CD4-positive, alpha-beta T cell (primary cell): ENCODE data around the gene L1CAM. TPM values are rescaled to one million over a fixed set of nuclear protein-coding genes. Genes with fewer than 3 reads are reported as not detected.
A peak's percentile ranks its signal among the peaks of the same experiment; 100 is the strongest.

Source experiments
- ATAC-seq: fragments of 200-7000 bp; cut with Tn5 transposase; one replicate; pipeline ENCODE4 v1.10.0; 2022; ENCODE audit warnings: mild to moderate bottlenecking; ENCODE audit not compliant: poor library complexity
- CTCF ChIA-PET: fragments of 350-600 bp; sonication (Branson Sonifier 250); formaldehyde crosslinking; loops from one replicate; lab custom pipeline; 2021; ENCODE audit warnings: antibody characterized with exemption, inconsistent platforms; lab: Charles Lee
- POLR2A ChIA-PET: fragments of 350-600 bp; sonication (Branson Sonifier 250); formaldehyde crosslinking; loops from one replicate; lab custom pipeline; 2021; ENCODE audit warnings: antibody characterized with exemption, inconsistent platforms; lab: Charles Lee
- DNase-seq, 14 experiments: peaks; one replicate each; pipeline ENCODE4 v3.0.0-alpha.2; 2013 to 2020; ENCODE audit warnings: mixed read lengths in 2 of 14
- H3K27ac ChIP-seq, 2 donors: one replicate each; pipeline versions ENCODE4 v1.5.1 to v1.7.0; 2013; ENCODE audit warnings: low read length in 2 of 2, low read depth in 1 of 2, mild to moderate bottlenecking in 1 of 2
- H3K27me3 ChIP-seq, 2 experiments: 1 replicate in 1 of 2; 2 replicates in 1 of 2; pipeline versions ENCODE4 v1.6.1 to v1.7.0; 2013; ENCODE audit warnings: low read length in 2 of 2, control low read depth in 1 of 2, mild to moderate bottlenecking in 1 of 2, moderate library complexity in 1 of 2; ENCODE audit not compliant: insufficient read depth in 2 of 2, control insufficient read depth in 1 of 2
- H3K36me3 ChIP-seq: one replicate; pipeline ENCODE4 v1.6.1; 2013; ENCODE audit warnings: low read length, control low read depth; ENCODE audit not compliant: insufficient read depth
- H3K4me1 ChIP-seq: one replicate; pipeline ENCODE4 v1.6.1; 2013; ENCODE audit warnings: low read length, control low read depth; ENCODE audit not compliant: insufficient read depth
- H3K4me3 ChIP-seq: one replicate; pipeline ENCODE4 v1.5.1; 2013; ENCODE audit warnings: mild to moderate bottlenecking, low read length, moderate library complexity
- H3K9me3 ChIP-seq, 2 experiments: 1 replicate in 1 of 2; 2 replicates in 1 of 2; pipeline versions ENCODE4 v1.6.1 to v1.7.0; 2013; ENCODE audit warnings: low read length in 2 of 2, mild to moderate bottlenecking in 2 of 2, control low read depth in 1 of 2, moderate library complexity in 1 of 2; ENCODE audit not compliant: control insufficient read depth in 1 of 2, insufficient read depth in 1 of 2
- H3K27ac Mint-ChIP-seq: one replicate; pipeline ENCODE4 v1.8.0; 2020; ENCODE audit warnings: mixed read lengths
- H3K27me3 Mint-ChIP-seq: one replicate; pipeline ENCODE4 v1.8.0; 2021; ENCODE audit warnings: mixed read lengths
- H3K36me3 Mint-ChIP-seq: one replicate; pipeline ENCODE4 v1.8.0; 2021; ENCODE audit warnings: low read depth, mixed read lengths
- H3K4me1 Mint-ChIP-seq: one replicate; pipeline ENCODE4 v1.8.0; 2021; ENCODE audit warnings: low read depth, mixed read lengths
- H3K4me3 Mint-ChIP-seq: one replicate; pipeline ENCODE4 v1.8.0; 2020; ENCODE audit warnings: mild to moderate bottlenecking, mixed read lengths
- H3K9me3 Mint-ChIP-seq: one replicate; pipeline ENCODE4 v1.8.0; 2020; ENCODE audit warnings: mixed read lengths
- intact Hi-C, 2 experiments: fragments of 100-400 bp; cut with DNase I in 1 of 2; cut with micrococcal nuclease in 1 of 2; formaldehyde crosslinking; loops; one replicate each; pipeline versions ENCODE4 v1.15.1 to v1.9.0; 2023 to 2025; cut with DNase I, micrococcal nuclease
- total RNA-seq, 174 experiments: library from RNA in 2 of 174; stranded (reverse) in 2 of 174; gene quantifications; one replicate each; pipeline ENCODE4 v1.2.3 and lab custom pipeline; 2021 to 2026
- TF ChIP-seq, protein P1 (sequence below): fragments of 200-600 bp; IDR thresholded peaks from one replicate; pipeline ENCODE4 v1.8.0; 2022; ENCODE audit warnings: antibody characterized with exemption, mild to moderate bottlenecking

L1CAM gene
- total RNA-seq, 2 experiments from 2014 or later = 0.89 to 1.2 TPM

DNA sequence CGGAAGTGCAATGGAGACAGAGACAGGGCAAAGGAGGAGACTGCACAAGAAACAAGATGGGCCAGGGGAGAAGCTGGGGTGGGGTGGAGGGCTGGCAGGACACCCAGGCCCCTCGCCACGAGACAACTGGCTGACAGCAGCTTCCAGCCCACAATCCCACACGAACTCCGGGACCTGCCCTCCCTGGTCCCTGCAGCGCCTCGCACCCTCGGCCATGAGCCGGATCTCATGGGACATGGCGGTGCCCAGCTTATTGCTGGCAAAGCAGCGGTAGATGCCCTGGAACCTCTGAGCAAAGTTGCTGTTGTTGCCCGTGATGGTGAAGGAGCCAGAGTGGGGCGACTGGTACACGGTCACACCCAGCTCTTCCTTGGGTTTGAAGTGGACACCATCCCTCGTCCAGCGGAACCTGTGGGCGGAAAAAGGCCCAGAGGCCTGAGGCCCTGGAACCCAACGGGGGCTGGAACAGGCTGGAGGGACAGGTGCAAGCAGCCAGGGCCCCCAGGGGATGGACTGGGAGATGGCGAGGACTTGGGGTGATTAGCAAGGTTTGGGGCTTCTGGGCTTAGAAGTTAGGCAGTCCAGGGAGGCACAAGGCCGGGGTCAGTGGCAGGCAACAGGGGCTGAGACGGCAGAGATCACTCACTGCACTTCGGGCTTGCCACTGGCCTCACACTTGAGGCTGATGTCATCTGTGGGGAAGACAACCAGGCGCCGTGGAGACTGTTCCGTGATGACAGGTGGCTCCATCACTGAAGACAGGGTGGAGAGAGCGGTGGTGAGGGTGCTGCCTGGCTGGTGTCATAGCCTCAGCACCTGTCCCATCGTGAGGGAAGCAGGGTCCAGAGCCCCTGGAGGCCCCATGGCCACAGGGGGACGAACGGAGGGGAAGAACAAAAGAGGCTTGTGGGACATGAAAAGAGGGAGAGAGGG, 13.8 kb downstream of the L1CAM start:
- intact Hi-C loops = no loop called here
- H3K36me3 ChIP-seq = no peaks in the 10 kb centered on the region
- H3K4me3 Mint-ChIP-seq = no peak overlapping the region
- H3K4me3 ChIP-seq = no peak overlapping the region
- H3K27ac Mint-ChIP-seq = no peak overlapping the region
- peak in 2 of 14 experiments; percentile 0 to 1 for DNase-seq
- CTCF ChIA-PET = no interaction called here
- H3K4me1 ChIP-seq = no peaks in the 10 kb centered on the region
- ATAC-seq = no peak
- H3K9me3 ChIP-seq = no peaks in the 10 kb centered on the region
- peaks cover 8% of the 10 kb centered on the region for H3K27me3 Mint-ChIP-seq
- H3K27me3 ChIP-seq = no peaks in the 10 kb centered on the region
- H3K4me1 Mint-ChIP-seq = no peaks in the 10 kb centered on the region
- H3K36me3 Mint-ChIP-seq = no peaks in the 10 kb centered on the region
- TF ChIP-seq, protein P1, sequence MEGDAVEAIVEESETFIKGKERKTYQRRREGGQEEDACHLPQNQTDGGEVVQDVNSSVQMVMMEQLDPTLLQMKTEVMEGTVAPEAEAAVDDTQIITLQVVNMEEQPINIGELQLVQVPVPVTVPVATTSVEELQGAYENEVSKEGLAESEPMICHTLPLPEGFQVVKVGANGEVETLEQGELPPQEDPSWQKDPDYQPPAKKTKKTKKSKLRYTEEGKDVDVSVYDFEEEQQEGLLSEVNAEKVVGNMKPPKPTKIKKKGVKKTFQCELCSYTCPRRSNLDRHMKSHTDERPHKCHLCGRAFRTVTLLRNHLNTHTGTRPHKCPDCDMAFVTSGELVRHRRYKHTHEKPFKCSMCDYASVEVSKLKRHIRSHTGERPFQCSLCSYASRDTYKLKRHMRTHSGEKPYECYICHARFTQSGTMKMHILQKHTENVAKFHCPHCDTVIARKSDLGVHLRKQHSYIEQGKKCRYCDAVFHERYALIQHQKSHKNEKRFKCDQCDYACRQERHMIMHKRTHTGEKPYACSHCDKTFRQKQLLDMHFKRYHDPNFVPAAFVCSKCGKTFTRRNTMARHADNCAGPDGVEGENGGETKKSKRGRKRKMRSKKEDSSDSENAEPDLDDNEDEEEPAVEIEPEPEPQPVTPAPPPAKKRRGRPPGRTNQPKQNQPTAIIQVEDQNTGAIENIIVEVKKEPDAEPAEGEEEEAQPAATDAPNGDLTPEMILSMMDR = no peak
- no peak overlapping the region for H3K27ac ChIP-seq
- POLR2A ChIA-PET = no interaction called here
- no peaks in the 10 kb centered on the region for H3K9me3 Mint-ChIP-seq

GRCh38 chrX:153871451-153871850, 14.5 kb downstream of the L1CAM start:
- no peaks in the 10 kb centered on the region for H3K9me3 Mint-ChIP-seq
- no peaks in the 10 kb centered on the region for H3K36me3 Mint-ChIP-seq
- Histone ChIP-seq H3K27ac (no peak overlapping the region), H3K9me3 (no peaks in the 10 kb centered on the region), H3K27me3 (no peaks in the 10 kb centered on the region), H3K36me3 (no peaks in the 10 kb centered on the region), H3K4me3 (no peak overlapping the region), H3K4me1 (no peaks in the 10 kb centered on the region)
- ChIA-PET CTCF (no interaction called here), POLR2A (no interaction called here)
- no peak overlapping the region for H3K27ac Mint-ChIP-seq
- DNase-seq = peak in 1 of 14 experiments; percentile 0
- no peak overlapping the region for H3K4me3 Mint-ChIP-seq
- TF ChIP-seq, protein P1 = no peak
- no peaks in the 10 kb centered on the region for H3K4me1 Mint-ChIP-seq
- intact Hi-C loops = no loop called here
- H3K27me3 Mint-ChIP-seq = peaks cover 8% of the 10 kb centered on the region
- no peak for ATAC-seq

DNA sequence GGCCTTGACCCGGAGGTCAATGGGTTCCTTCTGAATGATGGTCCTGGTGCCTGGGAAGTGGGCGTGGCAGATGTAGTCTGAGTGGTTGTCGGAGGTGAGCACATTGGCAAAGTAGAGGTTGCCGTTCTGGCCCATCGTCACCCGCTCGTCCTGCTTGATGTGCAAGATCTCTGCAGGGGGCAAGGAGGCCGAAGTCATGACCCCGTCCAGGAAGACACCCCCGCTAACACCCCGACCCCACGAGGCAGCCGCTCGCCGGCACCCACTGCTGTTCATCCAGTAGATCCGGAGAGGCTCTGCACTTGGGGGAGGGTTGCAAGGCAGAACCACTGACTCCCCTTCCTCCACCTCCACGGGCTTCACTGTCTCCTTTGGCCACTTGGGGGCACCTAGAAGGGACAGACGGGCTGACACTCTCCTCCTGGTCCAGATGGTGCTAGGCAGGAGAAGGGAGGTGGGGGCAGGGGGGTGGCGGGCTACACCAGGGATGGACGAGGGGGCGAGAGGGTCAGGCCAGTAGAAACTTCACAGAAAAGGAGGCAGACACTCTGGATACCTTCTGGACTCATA, 15.1 kb downstream of the L1CAM start:
- Mint-ChIP-seq H3K27ac (no peak overlapping the region), H3K9me3 (no peaks in the 10 kb centered on the region), H3K4me3 (no peak overlapping the region), H3K36me3 (no peaks in the 10 kb centered on the region), H3K27me3 (peaks cover 3% of the 10 kb centered on the region), H3K4me1 (no peaks in the 10 kb centered on the region)
- DNase-seq (peak in 1 of 14 experiments; percentile 2), ATAC-seq (no peak)
- Histone ChIP-seq H3K27me3 (no peaks in the 10 kb centered on the region), H3K36me3 (no peaks in the 10 kb centered on the region), H3K27ac (no peak overlapping the region), H3K4me3 (no peak overlapping the region), H3K4me1 (no peaks in the 10 kb centered on the region), H3K9me3 (no peaks in the 10 kb centered on the region)
- TF ChIP-seq, protein P1 = no peak
- POLR2A ChIA-PET = no interaction called here
- intact Hi-C loops = no loop called here
- CTCF ChIA-PET = no interaction called here
